ENCODE results near the gene C12orf56. TPM values are rescaled to one million over a fixed set of nuclear protein-coding genes. Genes with fewer than 3 reads are reported as not detected.
A peak's percentile ranks its signal among the peaks of the same experiment; 100 is the strongest.
"Not testable (repeated sequence)": the region's sequence is repeated elsewhere in the genome, so short reads cannot be mapped to it uniquely, and the experiment has no call there.

The C12orf56 gene
- polyA plus RNA-seq, 3 donors from 2014 or later, result not detected

GRCh38 chr12:64404470-64405256, 14.1 kb upstream of the C12orf56 start:
- no peaks in the 10 kb centered on the region for H3K9me3 Mint-ChIP-seq
- no peaks in the 10 kb centered on the region for H3K36me3 Mint-ChIP-seq
- H3K27ac Mint-ChIP-seq, result peak overlapping the region; percentile 92 to 97 (median 94)
- peak overlapping the region; percentile 93 to 98 (median 97) for H3K4me3 Mint-ChIP-seq
- peaks cover 2 to 10% (median 5%) of the 10 kb centered on the region in 3 donors for H3K27me3 Mint-ChIP-seq (ENCODE audit: low read depth in 3 of 3)
- peak; percentile 44 to 49 (median 48) for DNase-seq
- H3K4me1 Mint-ChIP-seq, result peaks cover 15 to 18% of the 10 kb centered on the region in 2 donors

GRCh38 chr12:64403707-64404469, 13.3 kb upstream of the C12orf56 start, which contains the start of gene XPOT:
Gene XPOT, plus strand, starts transcription at chr12:64404392. Its CDS starts 5,644 bp downstream, at chr12:64410036.
- Mint-ChIP-seq H3K27ac (peak within 1 kb of the TSS; percentile 92 to 97 (median 95)), H3K36me3 (no peaks in the 10 kb centered on the region), H3K4me1 (peaks cover 15 to 18% of the 10 kb centered on the region in 2 donors), H3K4me3 (peak within 1 kb of the TSS; percentile 93 to 98 (median 97)), H3K9me3 (no peaks in the 10 kb centered on the region), H3K27me3 (ENCODE audit: low read depth in 3 of 3) (peaks cover 2 to 10% (median 5%) of the 10 kb centered on the region in 3 donors)
- peak; percentile 90 to 93 (median 91) for DNase-seq

GRCh38 chr12:64402181-64402580, 11.6 kb upstream of the C12orf56 start:
- Mint-ChIP-seq H3K9me3 (no peaks in the 10 kb centered on the region), H3K27ac (no peak overlapping the region), H3K36me3 (no peaks in the 10 kb centered on the region)

GRCh38 chr12:64400041-64400440, 9.5 kb upstream of the C12orf56 start:
- peak overlapping the region in 3 of 6 donors; percentile 36 to 87 (median 83) for H3K27ac Mint-ChIP-seq
- peak overlapping the region in 1 of 5 donors; percentile 77 for H3K4me3 Mint-ChIP-seq
- H3K36me3 Mint-ChIP-seq, result no peaks in the 10 kb centered on the region
- peaks cover 1 to 3% of the 10 kb centered on the region in 2 donors for H3K4me1 Mint-ChIP-seq
- peak in 1 of 3 donors; percentile 40 for DNase-seq
- peaks cover 2 to 11% (median 7%) of the 10 kb centered on the region in 3 donors for H3K27me3 Mint-ChIP-seq (ENCODE audit: low read depth in 3 of 3)
- no peaks in the 10 kb centered on the region for H3K9me3 Mint-ChIP-seq

More at GRCh38 chr12:64402181-64402580, 11.6 kb upstream of the C12orf56 start:
- Mint-ChIP-seq H3K4me3 (no peak overlapping the region), H3K4me1 (peaks cover 12 to 15% of the 10 kb centered on the region in 2 donors), H3K27me3 (ENCODE audit: low read depth in 3 of 3) (peaks cover 2 to 11% (median 5%) of the 10 kb centered on the region in 3 donors)
- DNase-seq, result no peak

- Mint-ChIP-seq H3K4me1 (peaks cover 0 to 4% of the 10 kb centered on the region in 2 donors), H3K4me3 (no peak overlapping the region), H3K27me3 (ENCODE audit: low read depth in 3 of 3) (peaks cover 2 to 13% (median 2%) of the 10 kb centered on the region in 3 donors), H3K36me3 (no peaks in the 10 kb centered on the region), H3K9me3 (no peaks in the 10 kb centered on the region), H3K27ac (no peak overlapping the region)
- DNase-seq, result no peak
These were observed 5.2 kb upstream of the C12orf56 start for GRCh38 chr12:64395739-64396138.

- no peak for DNase-seq
- no peak overlapping the region for H3K27ac Mint-ChIP-seq
- no peaks in the 10 kb centered on the region for H3K9me3 Mint-ChIP-seq
- no peaks in the 10 kb centered on the region for H3K36me3 Mint-ChIP-seq
- H3K27me3 Mint-ChIP-seq (ENCODE audit: low read depth in 3 of 3), result peaks cover 2 to 17% (median 4%) of the 10 kb centered on the region in 3 donors
- H3K4me1 Mint-ChIP-seq, result peaks cover 5 to 9% of the 10 kb centered on the region in 2 donors
- peak overlapping the region in 1 of 5 donors; percentile 21 for H3K4me3 Mint-ChIP-seq
These were observed 1.7 kb upstream of the C12orf56 start for GRCh38 chr12:64392221-64392620.

- H3K4me1 Mint-ChIP-seq, result peaks cover 5 to 9% of the 10 kb centered on the region in 2 donors
These were observed 1.4 kb downstream of the C12orf56 start for GRCh38 chr12:64389154-64389553.

GRCh38 chr12:64387197-64387816, 3.3 kb downstream of the C12orf56 start:
- Mint-ChIP-seq H3K9me3 (no peaks in the 10 kb centered on the region), H3K27me3 (ENCODE audit: low read depth in 3 of 3) (peaks cover 2 to 16% (median 4%) of the 10 kb centered on the region in 3 donors), H3K4me1 (peaks cover 5 to 9% of the 10 kb centered on the region in 2 donors), H3K27ac (no peak overlapping the region), H3K36me3 (no peaks in the 10 kb centered on the region), H3K4me3 (no peak overlapping the region)
- DNase-seq, result no peak

More at GRCh38 chr12:64389154-64389553, 1.4 kb downstream of the C12orf56 start:
- Mint-ChIP-seq H3K27me3 (ENCODE audit: low read depth in 3 of 3) (peaks cover 0 to 17% (median 4%) of the 10 kb centered on the region in 3 donors), H3K36me3 (no peaks in the 10 kb centered on the region), H3K4me3 (no peak overlapping the region), H3K9me3 (no peaks in the 10 kb centered on the region), H3K27ac (no peak overlapping the region)
- no peak for DNase-seq

DNA sequence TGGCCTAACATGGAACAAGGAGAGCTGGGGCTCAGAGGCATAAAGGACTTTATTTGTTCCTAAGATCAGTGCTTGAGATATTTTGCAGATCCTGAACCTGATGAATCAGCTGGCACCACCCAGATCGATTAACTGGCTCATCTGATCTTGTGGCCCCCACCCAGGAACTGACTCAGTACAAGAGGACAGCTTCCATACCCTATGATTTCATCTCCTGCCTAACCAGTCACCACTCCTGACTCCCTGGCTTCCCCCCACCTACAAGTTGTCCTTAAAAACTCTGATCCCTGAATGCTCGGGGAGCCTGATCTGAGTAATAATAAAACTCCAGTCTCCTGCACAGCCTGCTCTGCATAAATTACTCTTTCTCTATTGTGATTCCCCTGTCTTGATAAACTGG, 5.1 kb downstream of the C12orf56 start:
- Mint-ChIP-seq H3K4me1 (peaks cover 3 to 5% of the 10 kb centered on the region in 2 donors), H3K27ac (no peak overlapping the region), H3K4me3 (no peak overlapping the region), H3K36me3 (no peaks in the 10 kb centered on the region), H3K27me3 (ENCODE audit: low read depth in 3 of 3) (peaks cover 0 to 3% (median 2%) of the 10 kb centered on the region in 3 donors), H3K9me3 (peaks cover 0 to 9% (median 4%) of the 10 kb centered on the region in 6 donors)
- DNase-seq, result no peak

DNA sequence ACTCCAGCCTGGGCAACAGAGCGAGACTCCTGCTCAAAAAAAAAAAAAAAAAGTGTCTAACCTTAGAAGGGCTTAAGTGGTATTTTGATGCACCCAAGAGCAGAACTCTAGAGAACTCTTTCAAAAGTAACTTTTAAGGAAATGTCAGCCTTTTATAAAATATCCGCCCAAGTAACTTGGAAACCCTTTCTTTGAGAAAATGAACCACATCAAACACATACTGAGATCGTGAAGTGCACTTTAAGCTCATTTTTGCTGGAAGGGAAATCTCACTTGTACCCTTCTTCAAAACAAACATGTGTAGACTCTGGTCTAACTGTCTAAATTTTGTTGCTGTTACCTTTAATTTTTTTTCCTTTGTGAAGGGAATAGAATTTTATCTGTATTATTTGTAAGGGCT, 5.5 kb downstream of the C12orf56 start:
- peak overlapping the region in 1 of 6 donors; percentile 34 for H3K27ac Mint-ChIP-seq
- peaks cover 0 to 3% (median 2%) of the 10 kb centered on the region in 3 donors for H3K27me3 Mint-ChIP-seq (ENCODE audit: low read depth in 3 of 3)
- peaks cover 2 to 11% (median 8%) of the 10 kb centered on the region in 6 donors for H3K9me3 Mint-ChIP-seq
- DNase-seq, result no peak
- H3K4me1 Mint-ChIP-seq, result peaks cover 3 to 5% of the 10 kb centered on the region in 2 donors
- no peak overlapping the region for H3K4me3 Mint-ChIP-seq
- H3K36me3 Mint-ChIP-seq, result no peaks in the 10 kb centered on the region

DNA sequence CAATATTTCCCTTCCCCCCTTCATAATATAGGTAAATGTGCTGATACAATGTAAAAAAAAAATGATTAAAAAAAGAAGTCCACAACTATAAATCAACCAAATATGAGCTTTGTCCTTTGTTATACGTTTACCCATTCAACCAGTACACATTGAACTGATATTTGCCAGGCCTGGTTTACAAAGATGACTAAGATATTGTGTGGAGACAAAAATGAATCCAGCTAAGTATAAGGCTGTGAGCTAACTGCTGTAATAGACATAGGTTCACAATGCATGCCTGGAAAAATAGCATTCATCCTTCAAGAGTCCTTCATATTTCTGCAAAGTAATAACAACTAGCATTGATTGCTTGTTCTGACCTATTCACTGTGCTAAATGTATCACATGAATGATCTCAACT, 6.9 kb downstream of the C12orf56 start:
- H3K27me3 Mint-ChIP-seq (ENCODE audit: low read depth in 3 of 3), result peaks cover 0 to 2% (median 0%) of the 10 kb centered on the region in 3 donors
- no peak for DNase-seq
- no peaks in the 10 kb centered on the region for H3K4me1 Mint-ChIP-seq
- H3K27ac Mint-ChIP-seq, result no peak overlapping the region
- no peaks in the 10 kb centered on the region for H3K36me3 Mint-ChIP-seq
- H3K4me3 Mint-ChIP-seq, result no peak overlapping the region
- H3K9me3 Mint-ChIP-seq, result peaks cover 2 to 11% (median 8%) of the 10 kb centered on the region in 6 donors

DNA sequence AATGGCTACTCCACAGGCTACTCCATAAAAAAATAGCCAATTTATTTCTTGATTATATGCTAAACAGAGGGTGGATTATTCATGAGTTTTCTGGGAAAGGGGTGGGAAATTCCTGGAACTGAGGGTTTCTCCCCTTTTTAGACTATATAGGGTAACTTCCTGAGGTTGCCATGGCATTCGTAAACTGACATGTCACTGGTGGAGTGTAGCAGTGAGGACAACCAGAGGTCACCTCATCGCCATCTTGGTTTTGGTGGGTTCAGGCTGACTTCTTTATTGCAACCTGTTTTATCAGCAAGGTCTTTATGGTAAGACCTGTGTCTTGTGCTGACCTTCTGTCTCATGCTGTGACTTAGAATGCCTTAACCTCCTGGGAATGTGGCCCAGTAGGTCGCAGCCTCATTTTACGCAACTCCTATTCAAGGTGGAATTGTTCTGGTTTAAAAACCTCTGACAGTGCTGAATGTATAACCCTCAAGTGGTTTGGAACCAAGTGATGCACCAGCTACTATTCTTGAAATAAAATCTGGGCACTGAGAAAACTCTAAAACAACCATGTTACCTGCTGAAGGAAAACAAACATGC, 27.7 kb downstream of the C12orf56 start:
- H3K9me3 Mint-ChIP-seq, result no peaks in the 10 kb centered on the region
- H3K27me3 Mint-ChIP-seq (ENCODE audit: low read depth in 3 of 3), result no peaks in the 10 kb centered on the region
- no peak overlapping the region for H3K27ac Mint-ChIP-seq
- no peaks in the 10 kb centered on the region for H3K4me1 Mint-ChIP-seq
- no peaks in the 10 kb centered on the region for H3K36me3 Mint-ChIP-seq
- DNase-seq, result no peak
- H3K4me3 Mint-ChIP-seq, result no peak overlapping the region

- not testable (repeated sequence) for DNase-seq; H3K36me3 Mint-ChIP-seq; H3K4me3 Mint-ChIP-seq; H3K27me3 Mint-ChIP-seq (ENCODE audit: low read depth in 3 of 3); H3K9me3 Mint-ChIP-seq; H3K4me1 Mint-ChIP-seq; H3K27ac Mint-ChIP-seq
These were observed 29.4 kb downstream of the C12orf56 start for GRCh38 chr12:64361173-64361572.
